PFSK-1 (cell line): Measurements from ENCODE around the gene CCDC51.

Experiments used
- POLR2AphosphoS5 ChIP-seq: IDR thresholded peaks from 2 replicates; pipeline ENCODE4 v1.6.1; 2012; ENCODE audit warnings: low read depth, mild to moderate bottlenecking, control low read depth, low read length, moderate library complexity
- REST ChIP-seq, 2 experiments: IDR thresholded peaks; 2 replicates each; pipeline versions ENCODE4 v1.6.1 to v1.8.0; 2011 to 2012; ENCODE audit warnings: low read depth in 2 of 2, low read length in 2 of 2, control low read depth in 1 of 2, inconsistent platforms in 1 of 2, mild to moderate bottlenecking in 1 of 2, moderate library complexity in 1 of 2; ENCODE audit not compliant: insufficient read depth in 1 of 2

GRCh38 chr3:48437812-48438211, 2.1 kb downstream of the CCDC51 start:
- TF ChIP-seq REST (IDR thresholded peaks at IDR 0.05; ENCODE audit: insufficient read depth in 1 of 2, low read depth in 2 of 2, low read length in 2 of 2) (no peak), POLR2AphosphoS5 (no peak)
